Mononuclear cell (primary cell): ENCODE results near the gene CCDC120. TPM values are rescaled to one million over a fixed set of nuclear protein-coding genes. Genes with fewer than 3 reads are reported as not detected.

ENCODE experiments used
- H3K27me3 ChIP-seq: 2 replicates; pipeline ENCODE4 v1.6.0; 2011; ENCODE audit warnings: low read length, control low read depth; ENCODE audit not compliant: insufficient read depth
- H3K4me1 ChIP-seq: 2 replicates; pipeline ENCODE4 v1.5.1; 2011; ENCODE audit warnings: mild to moderate bottlenecking, low read length, control low read depth; ENCODE audit not compliant: insufficient read depth
- H3K4me3 ChIP-seq: 2 replicates; pipeline ENCODE4 v1.5.1; 2011; ENCODE audit warnings: mild to moderate bottlenecking, low read length, moderate library complexity
- H3K9me3 ChIP-seq: 2 replicates; pipeline ENCODE4 v1.5.1; 2011; ENCODE audit warnings: low read depth, mild to moderate bottlenecking, control low read depth, low read length
- total RNA-seq: library from RNA; depleted of rRNA; stranded (reverse); fragments of >200 nt; gene quantifications from one replicate; pipeline ENCODE4 v1.2.3, GENCODE V29; 2012

The CCDC120 gene
- total RNA-seq, 1 donor = 2.9 TPM

GRCh38 chrX:49072712-49073095 is 13.9 kb downstream of the CCDC120 start:
- Histone ChIP-seq H3K27me3 (no peaks in the 10 kb centered on the region), H3K4me3 (no peak overlapping the region), H3K4me1 (peaks cover 6% of the 10 kb centered on the region), H3K9me3 (no peaks in the 10 kb centered on the region)

- Histone ChIP-seq H3K4me1 (peaks cover 11% of the 10 kb centered on the region), H3K27me3 (no peaks in the 10 kb centered on the region), H3K9me3 (no peaks in the 10 kb centered on the region), H3K4me3 (peak within 1 kb of the TSS; percentile 41)
Measured at GRCh38 chrX:49073601-49074575, 15.1 kb downstream of the CCDC120 start, which contains the start of gene PRAF2. Gene PRAF2, minus strand, starts transcription at chrX:49074002. Its CDS starts 15 bp downstream, at chrX:49073987.

DNA sequence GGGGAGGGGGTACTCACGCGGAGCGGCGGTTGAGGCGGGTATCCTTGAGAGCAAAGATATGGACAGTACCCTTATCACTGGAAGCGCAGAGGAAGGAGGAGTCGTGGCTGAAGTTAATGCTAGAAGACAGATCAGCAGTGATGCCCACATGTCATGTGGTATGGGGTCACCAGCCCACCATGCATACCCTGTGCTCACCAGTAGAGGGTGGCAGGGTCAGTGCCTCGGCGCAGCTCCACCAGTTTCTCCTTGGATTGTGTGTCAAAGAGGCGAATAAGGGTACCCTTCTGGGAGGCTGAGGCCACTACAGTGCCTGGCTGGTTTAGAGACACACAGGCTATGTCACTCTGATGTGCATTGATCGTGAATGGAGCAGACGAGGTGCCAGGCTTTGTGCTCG is 16.5 kb downstream of the CCDC120 start:
- H3K4me3 ChIP-seq = no peak overlapping the region
- H3K27me3 ChIP-seq = no peaks in the 10 kb centered on the region
- peaks cover 15% of the 10 kb centered on the region for H3K4me1 ChIP-seq
- no peaks in the 10 kb centered on the region for H3K9me3 ChIP-seq

- Histone ChIP-seq H3K4me3 (no peak overlapping the region), H3K27me3 (no peaks in the 10 kb centered on the region), H3K4me1 (peaks cover 15% of the 10 kb centered on the region), H3K9me3 (no peaks in the 10 kb centered on the region)
Measured at GRCh38 chrX:49077941-49078340, 19.1 kb downstream of the CCDC120 start.

- peak within 1 kb of the TSS; percentile 66 for H3K4me3 ChIP-seq
- no peaks in the 10 kb centered on the region for H3K9me3 ChIP-seq
- no peaks in the 10 kb centered on the region for H3K27me3 ChIP-seq
- peaks cover 9% of the 10 kb centered on the region for H3K4me1 ChIP-seq
Measured at GRCh38 chrX:49079489-49080428, 21.0 kb downstream of the CCDC120 start, which contains the start of gene WDR45. Gene WDR45, minus strand, starts transcription at chrX:49079887. Its CDS starts 1,792 bp downstream, at chrX:49078095.

GRCh38 chrX:49082271-49082871 is 23.6 kb downstream of the CCDC120 start:
- peaks cover 9% of the 10 kb centered on the region for H3K4me1 ChIP-seq
- no peaks in the 10 kb centered on the region for H3K27me3 ChIP-seq
- no peak overlapping the region for H3K4me3 ChIP-seq
- H3K9me3 ChIP-seq = no peaks in the 10 kb centered on the region

DNA sequence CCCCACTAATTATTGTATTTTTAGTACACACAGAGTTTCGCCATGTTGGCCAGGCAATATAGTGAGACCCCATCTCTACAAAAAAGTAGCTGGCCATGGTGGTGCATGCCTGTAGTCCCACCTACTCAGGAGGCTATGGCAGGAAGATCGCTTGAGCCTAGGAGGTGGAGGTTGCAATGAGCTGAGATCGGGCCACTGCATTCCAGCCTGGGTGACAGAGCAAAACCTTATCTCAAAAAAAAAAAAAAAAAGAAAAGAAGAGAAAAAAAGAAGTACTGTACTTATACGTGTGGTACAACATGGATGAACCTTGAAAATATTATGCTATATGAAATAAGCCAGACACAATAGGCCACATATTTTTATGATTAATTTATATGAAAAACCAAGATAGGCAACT is 30.8 kb downstream of the CCDC120 start:
- no peaks in the 10 kb centered on the region for H3K9me3 ChIP-seq
- no peaks in the 10 kb centered on the region for H3K27me3 ChIP-seq
- H3K4me3 ChIP-seq = no peak overlapping the region
- H3K4me1 ChIP-seq = no peaks in the 10 kb centered on the region

GRCh38 chrX:49096419-49096818 is 37.6 kb downstream of the CCDC120 start:
- Histone ChIP-seq H3K27me3 (no peaks in the 10 kb centered on the region), H3K9me3 (no peaks in the 10 kb centered on the region), H3K4me1 (peaks cover 11% of the 10 kb centered on the region), H3K4me3 (no peak overlapping the region)

DNA sequence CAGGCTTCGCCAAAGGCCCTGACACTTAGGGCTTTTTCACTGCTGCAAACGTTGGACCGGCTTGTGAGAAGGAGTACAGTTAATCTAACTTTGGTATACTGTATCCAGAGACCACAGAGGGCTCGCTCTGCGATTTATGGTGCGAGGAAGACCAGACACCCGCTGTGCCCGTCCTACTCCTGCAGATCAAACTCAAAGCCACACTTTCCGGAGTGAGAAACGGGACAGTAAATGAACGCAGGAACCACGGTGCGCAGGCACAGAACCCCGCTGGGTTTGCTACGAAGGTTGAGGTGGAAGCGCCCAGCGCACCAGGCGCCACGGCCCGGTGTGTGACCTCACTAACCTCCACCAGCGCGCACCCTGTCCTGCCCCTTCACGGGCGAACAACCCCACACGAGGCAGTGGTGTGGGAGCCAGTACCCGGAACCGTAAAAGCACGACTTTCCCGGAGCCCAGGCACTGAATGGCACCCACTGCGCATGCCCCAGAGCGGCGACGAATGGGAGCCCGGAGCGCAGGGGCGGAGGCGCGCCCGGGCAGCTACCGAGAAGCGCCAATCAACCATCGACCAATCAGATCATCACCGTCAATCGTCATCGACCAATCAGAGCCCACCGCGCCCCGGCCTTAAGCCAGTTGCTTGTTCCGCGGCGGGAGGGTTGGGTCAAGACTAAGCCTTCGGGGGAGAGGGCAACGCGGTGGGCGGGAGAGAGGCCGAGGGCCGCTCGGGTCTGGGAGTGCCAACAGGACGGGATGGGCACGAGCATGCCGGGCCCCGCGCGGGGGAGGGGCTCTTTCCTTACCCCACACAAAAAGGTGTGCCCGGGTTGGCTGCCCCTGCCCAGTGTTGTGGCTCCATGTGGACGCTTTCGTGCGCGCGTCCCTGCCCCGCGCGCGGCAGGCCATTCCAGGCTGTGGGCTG is 42.2 kb downstream of the CCDC120 start:
- Histone ChIP-seq H3K27me3 (no peaks in the 10 kb centered on the region), H3K4me3 (peak overlapping the region; percentile 54), H3K9me3 (no peaks in the 10 kb centered on the region), H3K4me1 (peaks cover 15% of the 10 kb centered on the region)

GRCh38 chrX:49101629-49101984 is 42.8 kb downstream of the CCDC120 start:
- no peaks in the 10 kb centered on the region for H3K9me3 ChIP-seq
- no peaks in the 10 kb centered on the region for H3K27me3 ChIP-seq
- peaks cover 15% of the 10 kb centered on the region for H3K4me1 ChIP-seq
- peak overlapping the region; percentile 54 for H3K4me3 ChIP-seq

- Histone ChIP-seq H3K4me3 (no peak overlapping the region), H3K9me3 (no peaks in the 10 kb centered on the region), H3K4me1 (peaks cover 15% of the 10 kb centered on the region), H3K27me3 (no peaks in the 10 kb centered on the region)
Measured at GRCh38 chrX:49102190-49102589, 43.4 kb downstream of the CCDC120 start.

DNA sequence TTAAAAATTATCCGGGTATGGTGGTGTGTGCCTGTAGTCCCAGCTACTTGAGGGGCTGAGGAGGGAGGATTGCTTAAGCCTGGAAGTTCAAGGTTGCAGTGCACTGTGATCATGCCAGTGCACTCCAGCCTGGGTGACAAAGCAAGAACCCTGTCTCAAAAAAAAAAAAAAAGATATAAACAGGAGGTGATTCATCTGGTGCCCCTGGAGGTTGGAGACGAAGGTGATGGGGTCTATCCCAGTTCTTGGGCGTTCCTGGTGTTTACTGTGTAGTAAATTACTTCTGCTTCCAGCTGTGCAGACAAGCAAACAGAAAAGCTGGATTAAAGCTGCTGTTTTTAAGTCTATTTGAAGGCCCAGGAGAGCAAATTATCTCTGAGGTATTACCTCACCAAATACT is 44.8 kb downstream of the CCDC120 start:
- Histone ChIP-seq H3K27me3 (no peaks in the 10 kb centered on the region), H3K9me3 (no peaks in the 10 kb centered on the region), H3K4me1 (peaks cover 15% of the 10 kb centered on the region), H3K4me3 (no peak overlapping the region)

- Histone ChIP-seq H3K4me3 (no peak overlapping the region), H3K4me1 (peaks cover 5% of the 10 kb centered on the region), H3K27me3 (no peaks in the 10 kb centered on the region), H3K9me3 (no peaks in the 10 kb centered on the region)
Measured at GRCh38 chrX:49106296-49106695, 47.5 kb downstream of the CCDC120 start.

- Histone ChIP-seq H3K27me3 (no peaks in the 10 kb centered on the region), H3K9me3 (no peaks in the 10 kb centered on the region), H3K4me3 (no peak overlapping the region), H3K4me1 (no peaks in the 10 kb centered on the region)
Measured at GRCh38 chrX:49106930-49107329, 48.1 kb downstream of the CCDC120 start.
